IPS DF 19.7 (cell line): Measurements from ENCODE around the gene GRID2.
"Not testable (repeated sequence)": the region's sequence is repeated elsewhere in the genome, so short reads cannot be mapped to it uniquely, and the experiment has no call there.

Experiments
- DNase-seq: peaks from one replicate; pipeline ENCODE4 v3.0.0-alpha.2; 2013; ENCODE audit warnings: low read depth, low spot score

GRID2 gene

DNA sequence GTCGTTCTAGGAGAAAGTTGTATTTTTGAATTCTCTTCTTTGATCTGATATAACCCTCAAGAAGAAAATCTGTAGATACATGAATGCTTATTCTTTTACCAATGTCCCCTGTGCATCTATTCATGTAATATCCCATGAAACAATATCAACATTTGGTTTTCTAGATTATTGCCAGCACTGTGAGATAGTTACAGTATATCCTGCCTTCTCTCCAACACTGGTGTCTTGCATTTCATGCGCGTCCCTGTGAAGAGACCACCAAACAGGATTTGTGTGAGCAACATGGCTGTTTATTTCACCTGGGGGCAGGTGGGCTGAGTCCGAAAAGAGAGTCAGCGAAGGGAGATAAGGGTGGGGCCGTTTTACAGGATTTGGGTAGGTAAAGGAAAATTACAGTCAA lies 135.0 kb downstream of the GRID2 start:
- DNase-seq, result not testable (repeated sequence)

DNA sequence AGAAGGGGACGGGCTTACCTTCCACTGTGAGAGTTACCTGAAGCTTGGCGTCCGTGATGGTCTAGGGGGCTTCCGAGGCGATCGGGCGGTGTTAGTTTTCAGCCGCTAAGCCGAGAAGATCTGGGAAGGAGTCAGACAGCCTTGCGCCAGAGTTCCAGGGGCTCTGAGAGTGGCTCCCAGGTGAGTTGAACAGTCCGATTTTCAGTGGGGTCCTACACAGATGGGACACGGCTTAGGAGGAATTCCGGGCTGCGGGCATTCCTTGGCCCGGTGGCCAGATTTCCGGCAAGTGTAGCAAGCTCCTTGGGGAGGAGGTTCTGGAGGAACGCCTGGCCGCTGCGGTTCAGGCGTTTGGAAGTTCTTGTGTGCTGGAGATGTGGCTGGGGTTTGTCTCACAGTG lies 138.4 kb downstream of the GRID2 start:
- not testable (repeated sequence) for DNase-seq

GRCh38 chr4:92444143-92444843 lies 140.5 kb downstream of the GRID2 start:
- peak; percentile 61 for DNase-seq

GRCh38 chr4:92445127-92445526 lies 141.4 kb downstream of the GRID2 start:
- DNase-seq, result no peak

- DNase-seq, result no peak
Observed at GRCh38 chr4:92447255-92447905, 143.6 kb downstream of the GRID2 start.

- not testable (repeated sequence) for DNase-seq
Observed at GRCh38 chr4:92448176-92448575, 144.4 kb downstream of the GRID2 start.

DNA sequence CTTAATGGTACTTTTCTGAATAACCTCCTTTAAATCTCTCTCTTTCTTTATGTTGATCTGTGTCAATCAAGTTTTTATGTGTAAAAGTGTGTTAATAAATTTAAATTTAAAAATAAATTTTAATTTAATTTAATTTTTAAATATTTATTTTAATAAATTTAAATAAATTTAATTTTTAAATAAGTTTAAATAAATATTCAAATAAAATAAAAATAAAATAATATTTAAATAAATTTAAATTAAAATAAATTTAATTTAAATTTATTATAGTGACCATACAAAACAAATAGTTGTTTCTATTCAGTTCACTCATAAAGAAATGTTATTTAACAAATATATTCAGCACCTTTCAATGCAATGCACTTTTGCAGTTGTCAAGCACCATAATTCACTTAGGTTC lies 146.9 kb downstream of the GRID2 start:
- no peak for DNase-seq

DNA sequence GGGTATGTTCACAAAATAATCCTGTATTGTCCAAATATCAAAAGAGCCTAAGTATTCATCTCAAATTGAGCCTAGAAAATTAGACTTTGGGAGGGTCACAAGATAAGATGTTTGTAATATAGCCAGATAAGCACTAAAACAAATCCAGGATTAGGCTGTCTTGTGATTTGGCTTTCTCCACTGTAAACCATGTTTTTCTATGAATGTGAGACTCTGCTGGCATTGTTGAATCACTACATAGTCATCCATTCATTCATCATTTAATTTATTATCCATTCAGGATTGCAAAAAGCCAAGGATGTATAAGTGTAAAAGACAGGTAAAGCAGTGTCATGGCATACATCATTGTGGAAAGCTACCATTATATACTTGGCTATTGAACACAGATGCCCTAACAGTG lies 148.0 kb downstream of the GRID2 start:
- no peak for DNase-seq

DNA sequence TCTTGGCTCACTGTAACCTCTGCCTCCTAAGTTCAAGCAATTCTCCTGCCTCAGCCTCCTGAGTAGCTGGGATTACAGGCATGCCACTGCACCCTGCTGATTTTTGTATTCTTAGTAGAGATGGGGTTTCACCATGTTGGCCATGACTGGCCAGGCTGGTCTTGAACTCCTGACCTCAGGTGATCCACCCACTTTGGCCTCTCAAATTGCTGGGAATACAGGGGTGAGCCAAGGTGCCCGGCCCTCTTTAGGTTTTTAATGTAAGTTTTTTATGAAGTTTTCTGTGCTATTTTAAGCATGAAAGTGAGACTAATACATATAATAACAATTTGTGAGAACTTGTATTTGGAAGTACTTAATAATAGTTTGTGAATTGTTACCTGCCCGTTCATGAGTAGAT lies 148.6 kb downstream of the GRID2 start:
- DNase-seq, result not testable (repeated sequence)

GRCh38 chr4:92455329-92455839 lies 151.6 kb downstream of the GRID2 start:
- no peak for DNase-seq

DNA sequence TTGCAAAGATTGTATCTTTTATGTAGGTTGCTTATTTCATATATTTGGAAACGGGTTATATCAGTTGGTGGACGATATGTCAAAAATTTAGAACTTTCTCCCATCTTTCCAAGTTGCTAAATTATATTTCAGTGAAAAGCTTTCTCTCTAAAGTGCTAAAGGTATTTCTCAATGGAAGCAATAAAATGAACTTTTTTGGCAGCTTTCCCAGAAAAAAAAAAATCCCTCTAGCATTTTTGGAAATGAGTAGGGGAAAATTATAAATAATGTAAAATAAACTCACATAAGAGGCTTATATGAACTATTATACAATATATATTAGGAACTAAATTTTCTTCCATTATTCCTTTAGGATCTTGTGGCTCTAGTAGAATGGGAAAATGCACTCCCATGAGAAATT lies 152.2 kb downstream of the GRID2 start:
- DNase-seq, result no peak

- DNase-seq, result no peak
Observed at GRCh38 chr4:92461732-92462131, 158.0 kb downstream of the GRID2 start.

DNA sequence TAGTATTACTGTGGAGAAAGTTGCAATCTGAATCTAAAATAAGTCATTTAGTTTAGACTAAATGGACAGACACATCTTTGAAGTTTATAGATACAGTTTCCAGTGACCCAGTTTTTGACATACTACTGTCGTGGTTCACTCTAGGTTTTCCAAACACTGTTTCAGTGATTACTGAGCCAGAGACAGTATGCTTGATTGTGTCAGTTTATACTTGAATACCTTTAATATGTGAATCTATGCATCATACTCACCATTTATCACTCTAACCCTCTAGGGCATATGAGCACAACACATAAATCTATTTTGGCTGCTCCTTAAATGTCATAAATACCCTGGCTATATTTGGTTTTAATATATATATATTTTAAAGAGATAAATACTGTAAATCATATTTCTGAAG lies 173.5 kb downstream of the GRID2 start:
- DNase-seq, result no peak

GRCh38 chr4:92483341-92483740 lies 179.6 kb downstream of the GRID2 start:
- DNase-seq, result no peak

GRCh38 chr4:92488496-92488895 lies 184.7 kb downstream of the GRID2 start:
- no peak for DNase-seq

GRCh38 chr4:92497141-92497540 lies 193.4 kb downstream of the GRID2 start:
- no peak for DNase-seq

DNA sequence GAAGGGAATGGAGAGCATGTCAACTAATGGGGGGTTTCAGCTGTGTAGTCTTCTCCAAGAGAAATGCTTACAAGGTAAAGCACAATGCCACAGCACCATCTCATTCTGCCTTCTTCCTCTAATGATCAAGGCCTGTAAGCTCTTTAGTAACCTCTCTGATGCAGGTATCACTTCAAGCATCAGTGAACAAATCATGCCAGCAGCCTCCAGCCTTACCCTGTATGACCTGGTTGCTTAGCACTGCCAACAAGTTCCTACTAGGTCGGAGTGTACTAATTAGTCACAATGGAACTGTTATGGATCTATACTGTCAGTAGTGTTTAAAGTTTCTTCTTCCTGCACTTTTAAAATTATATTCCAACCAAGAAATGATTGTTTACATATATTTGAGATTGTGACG lies 197.7 kb downstream of the GRID2 start:
- DNase-seq, result no peak

DNA sequence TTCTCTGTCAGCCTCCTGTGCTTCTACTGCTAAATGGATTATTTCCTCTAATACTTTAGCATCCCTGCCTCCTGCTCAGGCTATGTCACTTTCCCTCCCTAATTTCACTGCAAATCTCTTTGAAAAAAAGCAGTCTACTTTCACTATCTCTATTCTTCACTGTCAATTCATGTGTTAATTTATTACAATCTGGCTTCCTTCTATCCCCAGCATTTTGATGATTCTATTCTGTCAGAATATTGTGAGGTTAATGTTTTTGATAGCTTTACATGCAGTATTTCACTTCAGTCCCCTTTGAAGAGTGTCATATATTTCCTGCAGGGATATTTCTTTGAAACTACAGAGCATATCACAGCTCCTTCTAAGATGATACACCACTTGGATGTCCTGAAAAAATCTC lies 203.2 kb downstream of the GRID2 start:
- no peak for DNase-seq

GRCh38 chr4:92514627-92515026 lies 210.9 kb downstream of the GRID2 start:
- no peak for DNase-seq

DNA sequence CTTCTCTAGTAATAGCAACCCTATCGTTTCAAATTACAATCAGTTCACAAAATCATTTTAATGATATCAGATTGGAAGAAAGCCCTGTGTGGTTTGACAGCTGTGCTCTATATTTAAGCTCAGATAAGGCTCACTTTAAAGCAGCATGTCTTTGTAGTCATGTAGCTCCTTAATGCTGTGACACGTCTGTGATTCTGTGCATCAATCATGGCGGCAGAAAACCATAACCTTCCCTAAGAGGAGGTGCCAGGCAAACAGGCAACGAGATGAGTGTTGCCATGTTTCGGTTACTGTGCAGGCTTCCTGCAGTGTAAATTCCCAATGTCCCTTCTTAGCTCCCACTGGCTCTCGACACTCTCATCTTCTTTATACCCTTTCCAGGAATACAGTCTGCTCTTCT lies 212.7 kb downstream of the GRID2 start:
- no peak for DNase-seq

DNA sequence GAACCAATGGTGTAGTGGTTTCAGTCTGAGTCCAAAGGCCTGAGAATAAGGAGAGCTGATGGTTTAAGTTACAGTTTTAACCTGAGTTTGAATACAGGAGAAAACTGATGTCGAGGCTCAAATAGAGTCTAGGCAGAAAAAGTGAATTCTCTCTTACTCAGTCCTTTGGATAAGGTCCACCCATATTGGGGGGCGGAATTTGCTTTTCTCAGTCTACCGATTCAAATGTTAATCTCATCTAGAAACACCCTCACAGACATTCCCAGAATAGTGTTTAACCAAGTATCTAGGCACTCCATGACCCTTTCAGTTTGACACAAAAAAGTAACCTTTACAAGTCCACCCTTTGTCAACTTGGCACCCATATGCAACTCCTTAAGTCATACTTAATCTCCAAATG lies 216.0 kb downstream of the GRID2 start:
- peak; percentile 50 for DNase-seq

DNA sequence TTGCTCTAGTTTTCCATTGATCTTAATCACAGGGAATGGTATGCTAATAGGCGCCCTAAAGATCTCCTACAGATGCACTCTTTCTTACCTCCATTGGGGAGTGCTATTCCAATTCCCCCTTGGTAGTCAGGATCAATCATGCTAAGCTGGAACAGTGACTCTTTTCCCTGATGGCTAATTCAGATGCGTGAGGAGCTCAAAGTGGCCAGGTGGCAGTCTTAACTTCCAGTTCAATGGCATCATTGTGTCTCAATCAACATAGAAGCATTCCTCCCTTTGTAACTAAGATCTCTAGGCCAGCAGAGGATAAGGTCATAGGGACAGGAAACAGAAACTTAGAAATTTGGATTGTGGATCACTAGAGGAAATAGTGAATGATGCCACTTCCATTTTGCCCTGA lies 216.8 kb downstream of the GRID2 start:
- DNase-seq, result peak; percentile 99

DNA sequence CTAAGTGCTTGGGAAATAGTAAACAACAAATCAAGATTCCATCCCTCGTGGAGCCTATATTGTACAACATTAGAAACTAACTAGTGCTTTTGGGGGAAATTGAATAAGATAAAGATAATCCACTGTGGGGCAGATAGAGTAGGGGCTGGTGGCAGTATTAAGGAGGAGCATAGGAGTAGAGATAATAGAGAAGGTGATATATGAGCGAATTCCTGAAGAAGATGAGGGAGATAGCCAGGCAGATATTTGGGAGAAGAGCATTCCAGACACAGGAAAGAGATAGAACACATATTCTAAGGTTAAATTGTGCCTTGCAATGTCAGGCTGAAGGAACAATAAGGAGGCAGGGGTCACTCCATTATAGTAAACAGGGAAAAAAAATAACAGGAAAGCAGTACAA lies 218.2 kb downstream of the GRID2 start:
- DNase-seq, result no peak
